Right lung (tissue), 10 donors: ENCODE measurements around the gene SFTPA2. TPM values are rescaled to one million over a fixed set of nuclear protein-coding genes. Genes with fewer than 3 reads are reported as not detected.
A peak's percentile ranks its signal among the peaks of the same experiment; 100 is the strongest.
"Not testable (repeated sequence)": the region's sequence is repeated elsewhere in the genome, so short reads cannot be mapped to it uniquely, and the experiment has no call there.

Source experiments
- DNase-seq, 2 donors: peaks; one replicate each; pipeline ENCODE4 v3.0.0-alpha.2; 2013
- long read RNA-seq, 8 donors: transcript quantifications; one replicate each; lab custom pipeline, GENCODE V29; 2026
- polyA plus RNA-seq, 5 donors: library from polyadenylated mRNA; unstranded; fragments of 120-200 nt; gene quantifications; one replicate each; pipeline versions ENCODE4 v1.2.1 to v1.2.3, GENCODE V29; 2013; ENCODE audit warnings: inconsistent platforms in 1 of 5, low replicate concordance in 1 of 5; ENCODE audit not compliant: insufficient read length in 5 of 5, insufficient read depth in 1 of 5

SFTPA2 gene
- 10 to 100 TPM in 1 of 5 donors, 1 to 10 TPM in 4; 1.6 to 11.2 (median 7.0) TPM for polyA plus RNA-seq
- long read RNA-seq, donor 1, partial matches to known transcripts: 44 of 44 reads
- long read RNA-seq, donor 1, other reads (novel, unspliced or antisense): 0 of 44 reads
- long read RNA-seq, donor 2, partial matches to known transcripts: 31 of 31 reads
- long read RNA-seq, donor 2, other reads (novel, unspliced or antisense): 0 of 31 reads
- long read RNA-seq, donor 3, partial matches to known transcripts: 37 of 37 reads
- long read RNA-seq, donor 3, other reads (novel, unspliced or antisense): 0 of 37 reads
- long read RNA-seq, donor 4, partial matches to known transcripts: 82 of 87 reads
- long read RNA-seq, donor 4, other reads (novel, unspliced or antisense): 5 of 87 reads
- long read RNA-seq, donor 5, partial matches to known transcripts: 26 of 26 reads
- long read RNA-seq, donor 5, other reads (novel, unspliced or antisense): 0 of 26 reads
- long read RNA-seq, donor 6, partial matches to known transcripts: 34 of 40 reads
- long read RNA-seq, donor 6, other reads (novel, unspliced or antisense): 5 of 40 reads
- long read RNA-seq, donor 7, partial matches to known transcripts: 133 of 142 reads
- long read RNA-seq, donor 7, other reads (novel, unspliced or antisense): 8 of 142 reads
- long read RNA-seq, donor 8: 0 reads

DNA sequence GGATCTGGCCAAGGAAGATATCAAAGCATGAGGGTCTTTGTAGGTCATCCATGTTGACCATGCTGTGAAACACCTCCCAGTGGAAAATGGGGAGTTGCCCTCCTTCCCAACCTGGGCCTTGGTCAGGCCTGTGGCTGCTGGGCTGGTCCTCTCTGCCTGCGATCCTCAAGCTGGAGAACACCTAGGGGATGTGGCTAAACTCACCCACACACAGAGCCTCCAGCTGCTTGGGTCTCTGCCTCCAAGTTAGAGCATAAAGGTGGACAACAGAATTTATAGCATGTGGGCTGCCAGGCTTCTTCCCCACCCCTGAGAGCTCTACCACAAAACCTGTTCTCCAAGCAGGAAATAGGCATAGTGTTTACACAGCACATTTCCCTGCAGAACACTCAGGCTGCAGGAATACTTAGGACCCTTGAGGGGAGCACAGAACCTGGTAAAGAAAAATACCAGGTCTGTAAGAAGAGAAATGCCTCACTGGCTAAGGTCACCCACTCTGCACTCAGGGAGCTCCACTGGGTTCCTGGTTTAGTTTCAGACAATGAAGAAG is at the start of gene SFTPA2:
Gene SFTPA2 (minus strand): TSS at position 248 of the 550 bp plus-strand sequence. CDS start 924 bp downstream, outside the sequence.
- DNase-seq: peak in 1 of 2 donors; percentile 9

DNA sequence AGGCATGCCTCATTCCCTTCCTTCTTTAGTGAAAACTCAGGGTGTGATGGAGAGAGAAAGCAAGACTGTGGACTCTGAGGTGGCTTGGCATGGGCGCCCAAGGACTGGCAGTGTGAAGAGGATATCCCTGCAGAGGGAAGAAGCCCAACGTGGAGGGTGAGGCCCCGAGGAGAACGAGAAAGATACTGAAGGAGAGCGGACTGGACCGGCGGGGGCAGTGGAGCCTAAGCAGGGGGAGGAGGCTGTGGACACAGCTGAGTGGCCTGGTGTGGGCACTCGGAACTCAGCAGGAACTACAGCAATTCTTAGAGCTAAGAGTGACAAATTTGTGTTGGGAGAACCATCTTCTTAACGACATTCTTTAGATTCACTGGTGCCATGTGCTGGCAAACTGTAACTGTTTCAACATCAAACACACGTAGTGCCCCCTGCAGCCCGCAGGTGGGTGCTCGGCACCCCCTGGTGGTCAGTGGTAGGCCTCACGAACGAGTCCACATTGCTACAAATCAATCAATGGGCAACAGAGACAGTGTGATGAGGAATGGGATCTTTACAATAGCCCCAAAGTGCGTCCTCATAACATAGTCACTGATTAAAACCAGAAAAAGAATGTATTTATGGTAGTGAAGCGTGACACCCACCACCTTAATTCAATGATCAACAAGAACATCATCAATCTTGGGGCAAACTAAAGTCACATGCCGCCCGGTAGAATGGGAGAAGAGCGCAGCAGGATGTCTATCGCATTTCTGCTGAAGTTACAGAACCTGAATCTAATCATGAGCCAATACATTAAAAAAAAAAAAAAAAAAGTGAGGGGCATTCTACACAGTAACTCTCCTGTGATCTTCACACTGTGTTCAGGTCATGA is 48.5 kb upstream of the SFTPA2 start:
- DNase-seq: no peak

DNA sequence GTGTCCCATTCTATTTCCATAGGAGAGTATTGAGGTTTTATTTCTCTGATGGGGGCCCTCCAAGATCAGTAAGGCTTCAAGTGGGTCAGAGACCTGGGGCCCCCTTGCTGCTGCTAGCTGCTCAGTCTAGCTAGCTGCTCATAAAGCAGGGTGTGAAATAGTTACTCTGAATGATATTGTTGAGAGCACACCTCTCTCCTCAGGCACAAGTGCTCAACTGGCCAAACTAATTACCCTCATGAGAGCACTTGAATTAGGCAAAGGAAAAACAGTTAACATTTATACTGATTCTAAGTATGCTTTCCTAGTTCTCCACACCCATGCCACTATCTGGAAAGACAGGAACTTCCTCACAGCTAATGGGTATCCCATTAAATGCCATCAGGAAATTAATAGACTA is 45.1 kb upstream of the SFTPA2 start:
- no peak for DNase-seq

DNA sequence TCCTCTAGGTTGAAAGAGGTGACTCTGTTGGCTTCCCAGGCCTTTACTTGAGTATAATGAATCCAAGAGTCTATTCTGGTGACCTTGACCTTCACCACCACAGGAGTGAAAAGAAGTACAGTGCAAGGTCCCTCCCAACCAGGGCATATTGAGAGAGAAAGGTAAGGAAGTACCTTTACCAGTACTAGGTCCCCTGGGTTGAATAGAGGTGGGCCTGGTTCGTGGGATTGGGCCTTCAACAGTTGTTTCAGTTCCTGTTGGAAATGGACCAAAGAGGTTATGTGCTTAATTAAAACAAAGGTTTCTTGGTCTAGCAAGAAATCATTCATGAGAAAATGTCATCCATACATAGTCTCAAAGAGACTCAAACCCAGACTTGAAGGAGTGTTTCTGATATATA is 44.1 kb upstream of the SFTPA2 start:
- no peak for DNase-seq

DNA sequence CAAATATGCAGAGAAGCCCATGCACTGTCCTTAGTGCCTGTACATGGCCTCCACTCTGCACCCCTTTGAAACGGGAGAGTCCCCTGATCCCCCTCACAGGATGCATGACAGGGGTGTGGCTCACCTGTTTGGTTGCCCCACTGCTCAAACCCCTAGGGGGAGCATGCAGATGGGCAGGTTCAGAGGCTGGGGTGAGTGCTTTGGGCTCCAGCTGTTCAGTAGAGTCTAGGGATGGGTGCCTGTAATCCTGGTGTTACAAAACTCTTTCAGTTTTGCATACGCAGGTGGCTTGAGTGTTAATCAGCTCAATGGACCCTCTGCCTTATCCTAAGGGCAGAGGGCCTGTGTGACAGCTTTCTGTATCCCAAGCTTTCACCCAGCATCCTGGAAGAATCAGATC is 42.7 kb upstream of the SFTPA2 start:
- no peak for DNase-seq

GRCh38 chr10:79601939-79602338 is 41.7 kb upstream of the SFTPA2 start:
- no peak for DNase-seq

DNA sequence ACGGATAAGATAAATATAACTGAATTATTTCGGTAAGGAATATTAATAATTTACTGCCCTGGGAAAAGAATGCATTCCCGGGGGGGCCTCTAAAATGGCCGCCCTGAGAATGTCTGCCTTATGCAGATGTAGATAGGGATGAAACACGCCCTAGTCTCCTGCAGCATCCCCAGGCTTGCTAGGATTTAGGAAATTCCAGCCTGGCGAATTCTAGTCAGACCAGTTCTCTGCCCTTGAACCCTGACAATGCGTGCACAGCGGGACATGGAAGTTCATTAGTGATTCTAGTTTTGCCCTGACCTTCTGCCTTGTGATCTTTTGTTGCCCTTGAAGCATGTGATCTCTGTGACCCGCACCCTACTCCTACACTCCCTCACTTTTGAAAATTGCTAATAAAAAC is 39.4 kb upstream of the SFTPA2 start:
- not testable (repeated sequence) for DNase-seq

DNA sequence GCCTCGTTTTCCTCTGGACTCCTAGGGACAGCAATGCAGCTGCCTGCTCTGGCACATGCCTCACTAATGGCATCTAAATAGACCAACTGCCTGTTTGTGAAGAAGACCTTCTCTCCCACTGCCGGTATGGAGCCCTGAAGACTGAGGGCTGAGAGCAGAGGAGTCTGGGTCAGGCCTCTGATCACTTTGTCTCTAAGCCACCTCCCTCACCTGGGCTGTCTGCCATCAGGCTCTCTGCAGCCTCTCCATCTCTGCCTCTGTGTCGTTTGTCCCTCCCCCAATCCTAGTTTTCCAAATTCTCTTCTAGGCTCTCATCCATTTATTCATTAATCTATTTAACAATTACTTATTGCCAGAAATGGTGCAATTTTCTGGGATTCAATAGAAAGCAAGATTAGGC is 35.3 kb upstream of the SFTPA2 start:
- DNase-seq: no peak

DNA sequence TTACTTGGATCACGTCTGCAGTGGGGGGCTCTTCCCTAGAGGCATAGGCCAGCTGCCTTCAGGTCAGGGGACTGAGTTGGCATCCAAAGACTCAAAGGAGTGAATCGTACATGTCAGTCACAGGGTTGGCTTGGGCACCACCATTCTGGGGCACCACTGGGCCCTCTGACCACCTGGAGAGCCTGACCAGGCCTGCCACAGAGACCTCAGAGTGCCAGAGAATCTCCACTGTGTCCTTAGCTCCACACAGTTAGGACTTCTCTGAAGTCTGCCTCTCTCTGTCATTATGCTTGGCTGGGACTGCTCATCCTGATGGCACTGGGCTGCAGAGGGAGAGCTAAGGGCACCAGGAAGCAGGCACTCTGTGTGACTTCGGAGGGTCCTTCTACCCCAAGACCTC is 34.4 kb upstream of the SFTPA2 start:
- not testable (repeated sequence) for DNase-seq

DNA sequence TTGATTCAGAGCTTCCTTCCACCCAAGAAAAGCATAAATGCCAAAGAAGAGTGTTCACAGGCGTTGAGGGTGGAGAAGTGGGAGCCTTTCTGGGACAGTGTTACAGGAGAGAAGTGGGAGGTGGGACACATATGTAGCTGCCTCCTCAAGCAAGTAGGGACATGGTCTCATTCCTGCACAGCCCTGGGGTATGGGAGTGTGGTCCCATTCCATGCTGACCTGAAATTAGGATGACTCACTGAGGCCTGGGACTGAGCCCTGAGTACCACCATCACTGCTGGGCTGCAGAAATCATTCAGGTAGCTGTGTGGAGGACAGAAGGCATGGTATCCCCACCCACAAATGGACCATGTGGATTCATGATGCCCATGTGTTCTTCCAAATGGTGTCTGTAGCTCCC is 33.2 kb upstream of the SFTPA2 start:
- DNase-seq: no peak

- DNase-seq: no peak
These were observed 28.6 kb upstream of the SFTPA2 start for GRCh38 chr10:79588800-79589199.

GRCh38 chr10:79586933-79587332 is 26.7 kb upstream of the SFTPA2 start:
- DNase-seq: no peak

GRCh38 chr10:79585870-79586527 is 25.8 kb upstream of the SFTPA2 start:
- DNase-seq: no peak

DNA sequence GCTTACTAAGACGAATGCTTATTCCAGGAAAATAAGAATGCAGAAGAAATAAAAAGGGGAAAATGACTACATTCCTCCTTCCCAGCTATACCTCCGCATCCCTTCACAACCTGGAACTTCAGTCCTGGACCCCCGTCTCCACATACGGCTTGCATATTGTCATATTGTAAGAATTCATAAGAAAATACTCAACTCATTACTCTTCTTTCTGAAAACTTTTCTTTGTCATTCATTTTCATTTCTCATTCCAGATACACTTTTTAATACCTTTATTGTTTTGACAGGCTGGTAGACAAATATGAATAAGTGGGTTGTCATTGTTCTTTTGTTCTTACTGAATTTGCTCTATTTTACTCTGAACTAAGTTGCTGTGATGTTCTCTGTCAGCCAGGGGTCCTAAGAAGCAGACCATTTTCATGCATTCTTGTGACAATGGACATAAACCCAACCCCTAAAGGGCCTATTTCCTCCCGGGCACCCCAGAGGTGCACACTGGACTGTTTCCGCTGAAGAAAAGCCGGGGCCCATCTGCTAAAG is 23.3 kb upstream of the SFTPA2 start:
- DNase-seq: no peak

DNA sequence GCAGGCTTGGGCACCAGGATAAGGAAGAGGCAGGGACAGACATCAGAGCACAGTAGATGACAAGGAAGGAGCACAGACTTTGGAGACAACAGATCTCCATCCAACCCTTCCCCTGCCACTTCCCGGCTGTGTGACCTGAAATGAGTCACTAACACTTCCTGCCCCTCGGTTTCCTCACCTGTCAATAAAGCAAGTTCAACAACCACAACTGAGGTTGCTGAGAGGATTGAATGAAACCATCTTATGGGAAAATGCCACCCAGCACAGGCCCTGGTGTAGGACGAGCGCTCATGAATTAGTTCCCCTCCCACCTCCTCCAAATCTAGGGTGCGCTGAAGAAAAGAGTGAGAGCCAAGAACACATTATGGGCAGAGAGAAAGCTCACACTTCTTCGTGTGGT is 22.7 kb upstream of the SFTPA2 start:
- not testable (repeated sequence) for DNase-seq

GRCh38 chr10:79582096-79582495 is 21.9 kb upstream of the SFTPA2 start:
- DNase-seq: no peak

GRCh38 chr10:79581044-79581443 is 20.8 kb upstream of the SFTPA2 start:
- DNase-seq: no peak

- no peak for DNase-seq
These were observed 19.2 kb upstream of the SFTPA2 start for GRCh38 chr10:79579361-79579760.

DNA sequence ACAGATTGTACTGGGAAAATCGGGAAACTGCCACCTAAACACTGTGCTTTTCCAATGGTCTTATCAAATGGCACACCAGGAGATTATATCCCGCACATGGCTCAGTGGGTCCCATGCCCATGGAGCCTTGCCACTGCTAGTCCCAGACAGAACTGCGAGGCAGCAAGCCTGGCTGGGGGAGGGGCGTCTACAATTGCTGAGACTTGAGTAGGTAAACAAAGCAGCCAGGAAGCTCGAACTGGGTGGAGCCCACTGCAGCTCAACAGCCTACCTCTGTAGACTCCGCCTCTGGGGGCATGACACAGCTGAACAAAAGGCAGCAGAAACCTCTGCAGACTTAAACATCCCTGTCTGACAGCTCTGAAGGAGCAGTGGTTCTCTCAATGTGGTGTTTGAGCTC is 10.4 kb upstream of the SFTPA2 start:
- not testable (repeated sequence) for DNase-seq

DNA sequence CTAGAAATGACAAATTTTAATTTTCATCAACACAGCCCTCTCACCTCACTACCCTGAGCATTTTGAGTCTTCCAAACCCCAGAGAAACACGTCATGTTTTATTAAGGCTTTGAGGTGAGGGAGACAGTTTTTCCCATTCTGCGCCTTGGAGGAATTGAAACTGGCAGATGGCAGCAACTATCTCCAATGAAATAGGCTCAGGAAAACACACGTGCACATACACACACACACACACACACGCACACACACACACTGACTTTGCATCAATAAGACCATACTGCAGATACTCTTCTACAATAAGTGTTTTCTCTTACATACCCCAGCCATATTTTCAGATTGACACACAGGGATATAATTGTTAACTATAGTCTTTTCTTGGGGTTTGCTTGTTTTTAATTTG is 3.2 kb upstream of the SFTPA2 start:
- no peak for DNase-seq

- DNase-seq: peak; percentile 37 to 50
These were observed 2.0 kb upstream of the SFTPA2 start for GRCh38 chr10:79562135-79562756.
